ENCODE results near the gene HSD3B1. TPM values are rescaled to one million over a fixed set of nuclear protein-coding genes. Genes with fewer than 3 reads are reported as not detected.
A peak's percentile ranks its signal among the peaks of the same experiment; 100 is the strongest.

Gene HSD3B1
- total and polyA plus RNA-seq, 11 donors = not detected

GRCh38 chr1:119546641-119547040 is 39.6 kb downstream of the HSD3B1 start:
- intact Hi-C loops (cut with DNase I) = loop anchor here in 2 of 10 donors (5.0 kb wide), 2 partner anchors 131 to 314 kb away; no protein-coding TSS in a partner anchor
- Histone ChIP-seq H3K9me3 (no peaks in the 10 kb centered on the region), H3K4me1 (no peaks in the 10 kb centered on the region), H3K27ac (no peak overlapping the region), H3K27me3 (no peaks in the 10 kb centered on the region), H3K36me3 (no peaks in the 10 kb centered on the region), H3K4me3 (no peak overlapping the region)
- TF ChIP-seq CTCF (IDR thresholded peaks at IDR 0.05) (no peak), POLR2A (IDR thresholded peaks at IDR 0.05) (no peak)
- ATAC-seq = no peak
- no peak for DNase-seq
- 46 to 93% (median 78%) methylated on average over 1 of the region's 1 CpG for WGBS, 4 donors

GRCh38 chr1:119547306-119547705 is 40.3 kb downstream of the HSD3B1 start:
- Histone ChIP-seq H3K36me3 (no peaks in the 10 kb centered on the region), H3K4me1 (no peaks in the 10 kb centered on the region), H3K27ac (no peak overlapping the region), H3K4me3 (no peak overlapping the region), H3K9me3 (no peaks in the 10 kb centered on the region), H3K27me3 (no peaks in the 10 kb centered on the region)
- 94 to 100% (median 97%) methylated on average over 1 of the region's 1 CpG for WGBS, 4 donors
- TF ChIP-seq POLR2A (IDR thresholded peaks at IDR 0.05) (no peak), CTCF (IDR thresholded peaks at IDR 0.05) (no peak)
- ATAC-seq (no peak), DNase-seq (no peak)
- intact Hi-C loops (cut with DNase I) = loop anchor here in 2 of 10 donors (5.0 kb wide), 2 partner anchors 130 to 315 kb away; no protein-coding TSS in a partner anchor

- TF ChIP-seq CTCF (IDR thresholded peaks at IDR 0.05) (no peak), POLR2A (IDR thresholded peaks at IDR 0.05) (no peak)
- intact Hi-C loops (cut with DNase I) = loop anchor here in 2 of 10 donors (5.0 kb wide), 2 partner anchors 129 to 316 kb away; no protein-coding TSS in a partner anchor
- Histone ChIP-seq H3K27me3 (no peaks in the 10 kb centered on the region), H3K4me3 (no peak overlapping the region), H3K27ac (no peak overlapping the region), H3K4me1 (no peaks in the 10 kb centered on the region), H3K9me3 (no peaks in the 10 kb centered on the region), H3K36me3 (no peaks in the 10 kb centered on the region)
- ATAC-seq (no peak), DNase-seq (no peak)
- 87 to 95% (median 93%) methylated on average over 7 of the region's 7 CpGs for whole genome bisulfite sequencing, 4 donors
Measured at GRCh38 chr1:119547805-119548204, 40.8 kb downstream of the HSD3B1 start.

- Histone ChIP-seq H3K9me3 (no peaks in the 10 kb centered on the region), H3K4me1 (peaks cover 0 to 16% (median 6%) of the 10 kb centered on the region in 12 donors), H3K4me3 (no peak overlapping the region), H3K27me3 (no peaks in the 10 kb centered on the region), H3K36me3 (no peaks in the 10 kb centered on the region), H3K27ac (no peak overlapping the region)
- peak in 3 of 5 donors; percentile 39 to 56 (median 44) for DNase-seq
- ATAC-seq = peak; percentile 64 to 89 (median 87)
- TF ChIP-seq POLR2A (IDR thresholded peaks at IDR 0.05) (no peak), CTCF (IDR thresholded peaks at IDR 0.05) (peak in 11 of 12 donors; percentile 41 to 64 (median 52))
- WGBS, 4 donors = 42 to 67% (median 62%) methylated on average over 4 of the region's 4 CpGs
- intact Hi-C loops (cut with DNase I) = loop anchor here in 2 of 10 donors (5.0 to 10.0 kb wide), 3 partner anchors 55 to 317 kb away; no protein-coding TSS in a partner anchor
Measured at GRCh38 chr1:119549719-119550132, 42.7 kb downstream of the HSD3B1 start.

Data from heart left ventricle (tissue), 16 donors.